Measurements from ENCODE around the gene CLDN1. TPM values are rescaled to one million over a fixed set of nuclear protein-coding genes. Genes with fewer than 3 reads are reported as not detected.

The CLDN1 gene
- total and polyA plus RNA-seq, 2 of the 8 experiments (the other 6 are each of a cell fraction or from before 2014, with no cell fraction given): 3.1 to 6.1 TPM

DNA sequence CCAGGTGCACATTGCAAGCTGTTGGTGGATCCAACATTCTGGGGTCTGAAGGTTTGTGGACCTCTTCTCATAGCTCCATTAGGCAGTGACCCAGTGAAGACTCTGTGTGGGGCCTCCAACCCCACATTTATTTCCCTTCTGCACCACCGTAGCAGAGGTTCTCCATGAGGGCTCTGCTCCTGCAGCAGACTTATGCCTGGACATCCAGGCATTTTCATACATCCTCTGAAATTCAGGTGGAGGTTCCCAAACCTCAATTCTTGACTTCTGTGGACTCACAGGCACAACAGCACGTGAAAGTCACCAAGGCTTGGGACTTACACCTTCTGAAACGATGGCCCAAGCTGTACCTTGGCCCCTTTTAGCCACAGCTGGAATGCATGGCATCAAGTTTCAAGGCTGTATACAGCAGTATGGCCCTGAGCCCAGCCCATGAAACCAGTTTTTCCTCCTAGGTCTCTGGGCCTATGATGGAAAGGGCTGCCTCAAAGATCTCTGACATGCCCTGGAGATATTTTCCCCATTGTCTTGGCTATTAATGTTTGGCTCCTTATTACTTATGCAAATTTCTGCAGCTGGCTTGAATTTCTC lies 30.2 kb downstream of the CLDN1 start (continued):
- TF ChIP-seq, protein P1, sequence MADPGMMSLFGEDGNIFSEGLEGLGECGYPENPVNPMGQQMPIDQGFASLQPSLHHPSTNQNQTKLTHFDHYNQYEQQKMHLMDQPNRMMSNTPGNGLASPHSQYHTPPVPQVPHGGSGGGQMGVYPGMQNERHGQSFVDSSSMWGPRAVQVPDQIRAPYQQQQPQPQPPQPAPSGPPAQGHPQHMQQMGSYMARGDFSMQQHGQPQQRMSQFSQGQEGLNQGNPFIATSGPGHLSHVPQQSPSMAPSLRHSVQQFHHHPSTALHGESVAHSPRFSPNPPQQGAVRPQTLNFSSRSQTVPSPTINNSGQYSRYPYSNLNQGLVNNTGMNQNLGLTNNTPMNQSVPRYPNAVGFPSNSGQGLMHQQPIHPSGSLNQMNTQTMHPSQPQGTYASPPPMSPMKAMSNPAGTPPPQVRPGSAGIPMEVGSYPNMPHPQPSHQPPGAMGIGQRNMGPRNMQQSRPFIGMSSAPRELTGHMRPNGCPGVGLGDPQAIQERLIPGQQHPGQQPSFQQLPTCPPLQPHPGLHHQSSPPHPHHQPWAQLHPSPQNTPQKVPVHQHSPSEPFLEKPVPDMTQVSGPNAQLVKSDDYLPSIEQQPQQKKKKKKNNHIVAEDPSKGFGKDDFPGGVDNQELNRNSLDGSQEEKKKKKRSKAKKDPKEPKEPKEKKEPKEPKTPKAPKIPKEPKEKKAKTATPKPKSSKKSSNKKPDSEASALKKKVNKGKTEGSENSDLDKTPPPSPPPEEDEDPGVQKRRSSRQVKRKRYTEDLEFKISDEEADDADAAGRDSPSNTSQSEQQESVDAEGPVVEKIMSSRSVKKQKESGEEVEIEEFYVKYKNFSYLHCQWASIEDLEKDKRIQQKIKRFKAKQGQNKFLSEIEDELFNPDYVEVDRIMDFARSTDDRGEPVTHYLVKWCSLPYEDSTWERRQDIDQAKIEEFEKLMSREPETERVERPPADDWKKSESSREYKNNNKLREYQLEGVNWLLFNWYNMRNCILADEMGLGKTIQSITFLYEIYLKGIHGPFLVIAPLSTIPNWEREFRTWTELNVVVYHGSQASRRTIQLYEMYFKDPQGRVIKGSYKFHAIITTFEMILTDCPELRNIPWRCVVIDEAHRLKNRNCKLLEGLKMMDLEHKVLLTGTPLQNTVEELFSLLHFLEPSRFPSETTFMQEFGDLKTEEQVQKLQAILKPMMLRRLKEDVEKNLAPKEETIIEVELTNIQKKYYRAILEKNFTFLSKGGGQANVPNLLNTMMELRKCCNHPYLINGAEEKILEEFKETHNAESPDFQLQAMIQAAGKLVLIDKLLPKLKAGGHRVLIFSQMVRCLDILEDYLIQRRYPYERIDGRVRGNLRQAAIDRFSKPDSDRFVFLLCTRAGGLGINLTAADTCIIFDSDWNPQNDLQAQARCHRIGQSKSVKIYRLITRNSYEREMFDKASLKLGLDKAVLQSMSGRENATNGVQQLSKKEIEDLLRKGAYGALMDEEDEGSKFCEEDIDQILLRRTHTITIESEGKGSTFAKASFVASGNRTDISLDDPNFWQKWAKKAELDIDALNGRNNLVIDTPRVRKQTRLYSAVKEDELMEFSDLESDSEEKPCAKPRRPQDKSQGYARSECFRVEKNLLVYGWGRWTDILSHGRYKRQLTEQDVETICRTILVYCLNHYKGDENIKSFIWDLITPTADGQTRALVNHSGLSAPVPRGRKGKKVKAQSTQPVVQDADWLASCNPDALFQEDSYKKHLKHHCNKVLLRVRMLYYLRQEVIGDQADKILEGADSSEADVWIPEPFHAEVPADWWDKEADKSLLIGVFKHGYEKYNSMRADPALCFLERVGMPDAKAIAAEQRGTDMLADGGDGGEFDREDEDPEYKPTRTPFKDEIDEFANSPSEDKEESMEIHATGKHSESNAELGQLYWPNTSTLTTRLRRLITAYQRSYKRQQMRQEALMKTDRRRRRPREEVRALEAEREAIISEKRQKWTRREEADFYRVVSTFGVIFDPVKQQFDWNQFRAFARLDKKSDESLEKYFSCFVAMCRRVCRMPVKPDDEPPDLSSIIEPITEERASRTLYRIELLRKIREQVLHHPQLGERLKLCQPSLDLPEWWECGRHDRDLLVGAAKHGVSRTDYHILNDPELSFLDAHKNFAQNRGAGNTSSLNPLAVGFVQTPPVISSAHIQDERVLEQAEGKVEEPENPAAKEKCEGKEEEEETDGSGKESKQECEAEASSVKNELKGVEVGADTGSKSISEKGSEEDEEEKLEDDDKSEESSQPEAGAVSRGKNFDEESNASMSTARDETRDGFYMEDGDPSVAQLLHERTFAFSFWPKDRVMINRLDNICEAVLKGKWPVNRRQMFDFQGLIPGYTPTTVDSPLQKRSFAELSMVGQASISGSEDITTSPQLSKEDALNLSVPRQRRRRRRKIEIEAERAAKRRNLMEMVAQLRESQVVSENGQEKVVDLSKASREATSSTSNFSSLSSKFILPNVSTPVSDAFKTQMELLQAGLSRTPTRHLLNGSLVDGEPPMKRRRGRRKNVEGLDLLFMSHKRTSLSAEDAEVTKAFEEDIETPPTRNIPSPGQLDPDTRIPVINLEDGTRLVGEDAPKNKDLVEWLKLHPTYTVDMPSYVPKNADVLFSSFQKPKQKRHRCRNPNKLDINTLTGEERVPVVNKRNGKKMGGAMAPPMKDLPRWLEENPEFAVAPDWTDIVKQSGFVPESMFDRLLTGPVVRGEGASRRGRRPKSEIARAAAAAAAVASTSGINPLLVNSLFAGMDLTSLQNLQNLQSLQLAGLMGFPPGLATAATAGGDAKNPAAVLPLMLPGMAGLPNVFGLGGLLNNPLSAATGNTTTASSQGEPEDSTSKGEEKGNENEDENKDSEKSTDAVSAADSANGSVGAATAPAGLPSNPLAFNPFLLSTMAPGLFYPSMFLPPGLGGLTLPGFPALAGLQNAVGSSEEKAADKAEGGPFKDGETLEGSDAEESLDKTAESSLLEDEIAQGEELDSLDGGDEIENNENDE (IDR thresholded peaks at IDR 0.05; ENCODE audit: insufficient replicate concordance, low read length): no peak
- no peak for TF ChIP-seq TAF1 (IDR thresholded peaks at IDR 0.05; ENCODE audit: low read depth, low read length)
- TF ChIP-seq GTF2F1 (IDR thresholded peaks at IDR 0.05; ENCODE audit: borderline replicate concordance, low read depth, low read length): no peak
- no peak for TF ChIP-seq SP2 (IDR thresholded peaks at IDR 0.05; ENCODE audit: low read length)
- no peak for TF ChIP-seq CHD1 (IDR thresholded peaks at IDR 0.05; ENCODE audit: low read depth, low read length)
- TF ChIP-seq SP4 (IDR thresholded peaks at IDR 0.05; ENCODE audit: low read length): no peak

All from H1 (cell line).